IPS-18a (cell line): ENCODE data around the gene POU2AF3.
"Not testable (repeated sequence)": the region's sequence is repeated elsewhere in the genome, so short reads cannot be mapped to it uniquely, and the experiment has no call there.

Experiments
- H3K27ac ChIP-seq: one replicate; pipeline ENCODE4 v1.5.1; 2013; ENCODE audit warnings: low read length
- H3K27me3 ChIP-seq: one replicate; pipeline ENCODE4 v1.6.1; 2013; ENCODE audit warnings: mild to moderate bottlenecking, low read length; ENCODE audit not compliant: control insufficient read depth, insufficient read depth
- H3K36me3 ChIP-seq: one replicate; pipeline ENCODE4 v1.6.1; 2013; ENCODE audit warnings: low read depth, low read length; ENCODE audit not compliant: control insufficient read depth
- H3K4me1 ChIP-seq: one replicate; pipeline ENCODE4 v1.6.1; 2013; ENCODE audit warnings: low read depth, low read length; ENCODE audit not compliant: control insufficient read depth
- H3K4me3 ChIP-seq: one replicate; pipeline ENCODE4 v1.5.1; 2013; ENCODE audit warnings: low read length
- H3K9ac ChIP-seq: one replicate; pipeline ENCODE4 v1.6.1; 2013; ENCODE audit warnings: mild to moderate bottlenecking, low read length, moderate library complexity
- H3K9me3 ChIP-seq: one replicate; pipeline ENCODE4 v1.6.1; 2013; ENCODE audit warnings: low read depth, low read length; ENCODE audit not compliant: control insufficient read depth

The POU2AF3 gene

GRCh38 chr11:111298413-111299100 lies at the start of gene POU2AF3:
Gene POU2AF3, plus strand, starts transcription at chr11:111298546. Its CDS starts 36 bp downstream, at chr11:111298582.
- peaks cover 18% of the 10 kb centered on the region for H3K4me1 ChIP-seq
- H3K36me3 ChIP-seq: no peaks in the 10 kb centered on the region
- peaks cover 44% of the 10 kb centered on the region for H3K27me3 ChIP-seq
- peak within 1 kb of the TSS; percentile 78 for H3K4me3 ChIP-seq
- H3K9me3 ChIP-seq: no peaks in the 10 kb centered on the region
- H3K9ac ChIP-seq: peak within 1 kb of the TSS; percentile 40
- H3K27ac ChIP-seq: no peak within 1 kb of the TSS

- Histone ChIP-seq H3K4me1 (no peaks in the 10 kb centered on the region), H3K9me3 (no peaks in the 10 kb centered on the region), H3K27ac (no peak overlapping the region), H3K36me3 (no peaks in the 10 kb centered on the region), H3K4me3 (no peak overlapping the region), H3K9ac (no peak overlapping the region), H3K27me3 (no peaks in the 10 kb centered on the region)
These were observed 47.4 kb upstream of the POU2AF3 start for GRCh38 chr11:111250936-111251335.

- Histone ChIP-seq H3K4me3 (no peak overlapping the region), H3K9ac (no peak overlapping the region), H3K36me3 (no peaks in the 10 kb centered on the region), H3K4me1 (no peaks in the 10 kb centered on the region), H3K27ac (no peak overlapping the region), H3K27me3 (no peaks in the 10 kb centered on the region), H3K9me3 (no peaks in the 10 kb centered on the region)
These were observed 45.2 kb upstream of the POU2AF3 start for GRCh38 chr11:111253131-111253530.

GRCh38 chr11:111253630-111254029 lies 44.7 kb upstream of the POU2AF3 start:
- no peaks in the 10 kb centered on the region for H3K9me3 ChIP-seq
- no peaks in the 10 kb centered on the region for H3K4me1 ChIP-seq
- H3K36me3 ChIP-seq: no peaks in the 10 kb centered on the region
- H3K4me3 ChIP-seq: no peak overlapping the region
- no peak overlapping the region for H3K27ac ChIP-seq
- H3K27me3 ChIP-seq: no peaks in the 10 kb centered on the region
- H3K9ac ChIP-seq: no peak overlapping the region

- Histone ChIP-seq H3K27me3 (no peaks in the 10 kb centered on the region), H3K9ac (no peak overlapping the region), H3K27ac (no peak overlapping the region), H3K4me1 (no peaks in the 10 kb centered on the region), H3K36me3 (no peaks in the 10 kb centered on the region), H3K4me3 (no peak overlapping the region), H3K9me3 (no peaks in the 10 kb centered on the region)
These were observed 40.3 kb upstream of the POU2AF3 start for GRCh38 chr11:111258046-111258445.

GRCh38 chr11:111259896-111260295 lies 38.5 kb upstream of the POU2AF3 start:
- Histone ChIP-seq H3K36me3 (no peaks in the 10 kb centered on the region), H3K27me3 (no peaks in the 10 kb centered on the region), H3K9ac (no peak overlapping the region), H3K4me3 (no peak overlapping the region), H3K27ac (no peak overlapping the region), H3K9me3 (no peaks in the 10 kb centered on the region), H3K4me1 (no peaks in the 10 kb centered on the region)

GRCh38 chr11:111260811-111261210 lies 37.5 kb upstream of the POU2AF3 start:
- Histone ChIP-seq H3K9me3 (no peaks in the 10 kb centered on the region), H3K36me3 (no peaks in the 10 kb centered on the region), H3K27me3 (no peaks in the 10 kb centered on the region), H3K4me3 (no peak overlapping the region), H3K9ac (no peak overlapping the region), H3K27ac (no peak overlapping the region), H3K4me1 (no peaks in the 10 kb centered on the region)

GRCh38 chr11:111264646-111265045 lies 33.7 kb upstream of the POU2AF3 start:
- H3K27ac ChIP-seq: no peak overlapping the region
- no peaks in the 10 kb centered on the region for H3K27me3 ChIP-seq
- H3K9ac ChIP-seq: no peak overlapping the region
- no peaks in the 10 kb centered on the region for H3K9me3 ChIP-seq
- no peaks in the 10 kb centered on the region for H3K4me1 ChIP-seq
- H3K4me3 ChIP-seq: no peak overlapping the region
- no peaks in the 10 kb centered on the region for H3K36me3 ChIP-seq

- Histone ChIP-seq H3K9me3 (no peaks in the 10 kb centered on the region), H3K9ac (no peak overlapping the region), H3K36me3 (no peaks in the 10 kb centered on the region), H3K4me3 (no peak overlapping the region), H3K4me1 (no peaks in the 10 kb centered on the region), H3K27me3 (no peaks in the 10 kb centered on the region), H3K27ac (no peak overlapping the region)
These were observed 32.9 kb upstream of the POU2AF3 start for GRCh38 chr11:111265421-111265820.

- not testable (repeated sequence) for H3K27ac ChIP-seq, H3K9ac ChIP-seq, H3K4me3 ChIP-seq, H3K4me1 ChIP-seq, H3K9me3 ChIP-seq, H3K27me3 ChIP-seq, H3K36me3 ChIP-seq
These were observed 30.0 kb upstream of the POU2AF3 start for GRCh38 chr11:111268303-111268702.

- no peak overlapping the region for H3K27ac ChIP-seq
- no peak overlapping the region for H3K9ac ChIP-seq
- no peak overlapping the region for H3K4me3 ChIP-seq
- no peaks in the 10 kb centered on the region for H3K4me1 ChIP-seq
- H3K27me3 ChIP-seq: no peaks in the 10 kb centered on the region
- H3K36me3 ChIP-seq: no peaks in the 10 kb centered on the region
- no peaks in the 10 kb centered on the region for H3K9me3 ChIP-seq
These were observed 29.0 kb upstream of the POU2AF3 start for GRCh38 chr11:111269146-111269868.

GRCh38 chr11:111272420-111272819 lies 25.9 kb upstream of the POU2AF3 start:
- Histone ChIP-seq H3K9me3 (no peaks in the 10 kb centered on the region), H3K36me3 (no peaks in the 10 kb centered on the region), H3K27ac (no peak overlapping the region), H3K4me3 (no peak overlapping the region), H3K9ac (no peak overlapping the region), H3K27me3 (no peaks in the 10 kb centered on the region), H3K4me1 (no peaks in the 10 kb centered on the region)
